Activated CD8-positive, alpha-beta T cell treated with anti-CD3 and anti-CD28 coated beads, Interleukin-2, amount 10 ng/mL, durations not matched to agents 7 days and 5 days (primary cell): ENCODE results near the gene CORO2B. TPM values are rescaled to one million over a fixed set of nuclear protein-coding genes. Genes with fewer than 3 reads are reported as not detected.
"Not testable (repeated sequence)": the region's sequence is repeated elsewhere in the genome, so short reads cannot be mapped to it uniquely, and the experiment has no call there.

Source experiments
- ATAC-seq: fragments of 150-1000 bp; cut with Tn5 transposase; one replicate; pipeline ENCODE4 v1.10.0; 2021; ENCODE audit warnings: moderate library complexity
- CTCF ChIA-PET: fragments of 350-600 bp; sonication (Branson Sonifier 250); formaldehyde crosslinking; loops from one replicate; lab custom pipeline; 2021; ENCODE audit warnings: antibody characterized with exemption; lab: Charles Lee
- POLR2A ChIA-PET: fragments of 350-600 bp; sonication (Branson Sonifier 250); formaldehyde crosslinking; loops from one replicate; lab custom pipeline; 2021; ENCODE audit warnings: antibody characterized with exemption; lab: Charles Lee
- DNase-seq: peaks from one replicate; pipeline ENCODE4 v3.0.0-alpha.2; 2020
- H3K27ac Mint-ChIP-seq: one replicate; pipeline ENCODE4 v1.8.0; 2021; ENCODE audit warnings: mild to moderate bottlenecking, mixed read lengths
- H3K27me3 Mint-ChIP-seq: one replicate; pipeline ENCODE4 v1.8.0; 2021; ENCODE audit warnings: low read depth, mixed read lengths
- H3K36me3 Mint-ChIP-seq: one replicate; pipeline ENCODE4 v1.8.0; 2021; ENCODE audit warnings: low read depth, mixed read lengths
- H3K4me1 Mint-ChIP-seq: one replicate; pipeline ENCODE4 v1.8.0; 2021; ENCODE audit warnings: low read depth, mixed read lengths
- H3K4me3 Mint-ChIP-seq: one replicate; pipeline ENCODE4 v1.8.0; 2021; ENCODE audit warnings: mild to moderate bottlenecking, mixed read lengths
- H3K9me3 Mint-ChIP-seq: one replicate; pipeline ENCODE4 v1.8.0; 2022; ENCODE audit warnings: mixed read lengths; ENCODE audit not compliant: insufficient read depth
- total RNA-seq, 2 experiments: library from RNA; stranded (reverse); gene quantifications; one replicate each; pipeline ENCODE4 v1.2.3, GENCODE V29; 2021

Gene CORO2B
- total RNA-seq, 2 experiments from 2014 or later = not detected

- H3K36me3 Mint-ChIP-seq, POLR2A ChIA-PET, H3K27ac Mint-ChIP-seq, CTCF ChIA-PET, H3K4me3 Mint-ChIP-seq, DNase-seq, H3K9me3 Mint-ChIP-seq, H3K4me1 Mint-ChIP-seq, ATAC-seq, H3K27me3 Mint-ChIP-seq: not testable (repeated sequence)
Observed at GRCh38 chr15:68604840-68605478, 26.2 kb downstream of the CORO2B start.

GRCh38 chr15:68606375-68606774 is 27.6 kb downstream of the CORO2B start:
- Mint-ChIP-seq H3K4me3 (no peak overlapping the region), H3K36me3 (no peaks in the 10 kb centered on the region), H3K27ac (no peak overlapping the region), H3K27me3 (peaks cover 3% of the 10 kb centered on the region), H3K4me1 (no peaks in the 10 kb centered on the region), H3K9me3 (no peaks in the 10 kb centered on the region)
- CTCF ChIA-PET = no interaction called here
- DNase-seq = no peak
- no peak for ATAC-seq
- POLR2A ChIA-PET = no interaction called here

- Mint-ChIP-seq H3K27ac (no peak overlapping the region), H3K27me3 (peaks cover 7% of the 10 kb centered on the region), H3K9me3 (no peaks in the 10 kb centered on the region), H3K4me1 (no peaks in the 10 kb centered on the region), H3K4me3 (no peak overlapping the region), H3K36me3 (no peaks in the 10 kb centered on the region)
- ATAC-seq = no peak
- ChIA-PET CTCF (no interaction called here), POLR2A (no interaction called here)
- no peak for DNase-seq
Observed at GRCh38 chr15:68608206-68608843, 29.5 kb downstream of the CORO2B start.

DNA sequence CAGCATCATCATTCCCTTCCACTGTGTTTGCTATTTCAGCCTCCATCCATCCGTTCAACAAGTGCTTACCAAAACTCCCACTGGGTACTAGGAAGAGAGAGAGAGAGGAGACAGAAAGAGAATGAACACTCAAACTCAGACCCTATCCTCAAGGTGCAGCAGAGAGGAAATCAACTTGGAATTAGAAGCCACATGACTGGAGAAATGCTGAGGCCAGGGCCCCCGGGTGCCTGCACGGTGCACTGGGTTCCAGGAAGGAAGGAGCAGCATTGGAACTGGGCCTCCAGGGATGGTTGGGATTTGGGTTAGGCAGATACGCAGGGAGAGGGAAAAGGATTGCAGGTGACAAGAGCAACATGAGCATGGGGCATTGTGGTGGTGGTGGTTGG is 30.0 kb downstream of the CORO2B start:
- no peaks in the 10 kb centered on the region for H3K4me1 Mint-ChIP-seq
- H3K36me3 Mint-ChIP-seq = no peaks in the 10 kb centered on the region
- ATAC-seq = no peak
- ChIA-PET POLR2A (no interaction called here), CTCF (no interaction called here)
- no peak overlapping the region for H3K4me3 Mint-ChIP-seq
- H3K27me3 Mint-ChIP-seq = peaks cover 7% of the 10 kb centered on the region
- no peak for DNase-seq
- H3K27ac Mint-ChIP-seq = no peak overlapping the region
- H3K9me3 Mint-ChIP-seq = no peaks in the 10 kb centered on the region

DNA sequence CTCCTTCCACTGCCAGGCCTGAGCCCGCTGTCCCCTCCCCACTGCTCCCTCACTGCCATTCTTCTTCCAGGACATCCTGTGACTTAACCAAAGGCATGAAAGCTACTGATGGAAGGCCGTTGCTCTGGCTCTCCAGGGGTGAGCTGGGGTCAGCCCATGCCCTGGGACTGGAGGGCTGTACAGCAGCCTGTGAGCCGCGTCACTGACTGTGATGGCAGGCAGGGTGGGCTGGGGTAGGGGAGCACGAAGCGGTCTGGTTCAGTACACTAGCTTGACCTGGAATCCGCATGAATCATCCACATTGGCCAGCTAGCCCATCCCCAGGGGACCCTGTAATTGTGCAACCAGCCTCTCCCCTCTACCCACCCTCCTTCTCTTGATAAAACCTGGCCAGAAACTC is 30.8 kb downstream of the CORO2B start:
- ChIA-PET CTCF (no interaction called here), POLR2A (no interaction called here)
- DNase-seq (no peak), ATAC-seq (no peak)
- no peaks in the 10 kb centered on the region for H3K4me1 Mint-ChIP-seq
- no peaks in the 10 kb centered on the region for H3K36me3 Mint-ChIP-seq
- H3K4me3 Mint-ChIP-seq = no peak overlapping the region
- H3K27me3 Mint-ChIP-seq = peaks cover 7% of the 10 kb centered on the region
- H3K9me3 Mint-ChIP-seq = no peaks in the 10 kb centered on the region
- H3K27ac Mint-ChIP-seq = no peak overlapping the region

DNA sequence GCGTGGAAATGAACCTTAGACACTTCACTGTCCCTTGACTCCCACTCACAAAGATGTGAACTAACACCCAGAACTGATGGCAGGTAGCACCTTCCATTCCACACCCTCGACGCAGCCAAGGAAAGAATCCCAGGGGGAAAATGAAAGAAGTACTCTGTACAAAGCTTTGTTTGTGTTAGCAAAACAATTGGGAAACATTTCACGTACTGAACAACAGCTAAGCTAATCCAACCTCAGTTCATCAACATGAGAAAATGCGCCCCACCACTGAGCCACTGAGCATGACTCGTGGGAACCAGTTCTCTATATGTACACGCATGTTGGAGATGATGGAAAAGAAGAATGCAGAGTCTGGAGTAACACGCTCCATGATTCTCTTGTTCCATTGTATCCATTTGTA is 32.0 kb downstream of the CORO2B start:
- H3K36me3 Mint-ChIP-seq = no peaks in the 10 kb centered on the region
- no peaks in the 10 kb centered on the region for H3K4me1 Mint-ChIP-seq
- ATAC-seq (no peak), DNase-seq (no peak)
- H3K9me3 Mint-ChIP-seq = no peaks in the 10 kb centered on the region
- CTCF ChIA-PET = no interaction called here
- no peak overlapping the region for H3K27ac Mint-ChIP-seq
- no peak overlapping the region for H3K4me3 Mint-ChIP-seq
- POLR2A ChIA-PET = no interaction called here
- peaks cover 7% of the 10 kb centered on the region for H3K27me3 Mint-ChIP-seq

- Mint-ChIP-seq H3K36me3 (no peaks in the 10 kb centered on the region), H3K27ac (no peak overlapping the region), H3K9me3 (no peaks in the 10 kb centered on the region), H3K4me1 (no peaks in the 10 kb centered on the region), H3K27me3 (peaks cover 13% of the 10 kb centered on the region), H3K4me3 (no peak overlapping the region)
- ChIA-PET POLR2A (no interaction called here), CTCF (interaction anchor here (1.5 to 2.5 kb wide), 2 partner anchors 53 to 61 kb away, joined by 4 to 6 read pairs; no protein-coding TSS in a partner anchor)
- no peak for ATAC-seq
- DNase-seq = no peak
Observed at GRCh38 chr15:68612503-68612902, 33.7 kb downstream of the CORO2B start.

GRCh38 chr15:68612979-68613740 is 34.4 kb downstream of the CORO2B start:
- POLR2A ChIA-PET = no interaction called here
- CTCF ChIA-PET = interaction anchor here (1.5 to 2.5 kb wide), 2 partner anchors 54 to 61 kb away, joined by 4 to 6 read pairs; no protein-coding TSS in a partner anchor
- DNase-seq = no peak
- Mint-ChIP-seq H3K36me3 (no peaks in the 10 kb centered on the region), H3K9me3 (no peaks in the 10 kb centered on the region), H3K27ac (no peak overlapping the region), H3K4me3 (no peak overlapping the region), H3K27me3 (peaks cover 15% of the 10 kb centered on the region), H3K4me1 (no peaks in the 10 kb centered on the region)
- no peak for ATAC-seq

GRCh38 chr15:68614286-68615035 is 35.7 kb downstream of the CORO2B start:
- ChIA-PET POLR2A (no interaction called here), CTCF (interaction anchor here (2.5 kb wide), 1 partner anchor 55 kb away, joined by 6 read pairs; no protein-coding TSS in a partner anchor)
- Mint-ChIP-seq H3K4me3 (no peak overlapping the region), H3K27me3 (peaks cover 18% of the 10 kb centered on the region), H3K9me3 (no peaks in the 10 kb centered on the region), H3K27ac (no peak overlapping the region), H3K4me1 (no peaks in the 10 kb centered on the region), H3K36me3 (no peaks in the 10 kb centered on the region)
- DNase-seq (no peak), ATAC-seq (no peak)

DNA sequence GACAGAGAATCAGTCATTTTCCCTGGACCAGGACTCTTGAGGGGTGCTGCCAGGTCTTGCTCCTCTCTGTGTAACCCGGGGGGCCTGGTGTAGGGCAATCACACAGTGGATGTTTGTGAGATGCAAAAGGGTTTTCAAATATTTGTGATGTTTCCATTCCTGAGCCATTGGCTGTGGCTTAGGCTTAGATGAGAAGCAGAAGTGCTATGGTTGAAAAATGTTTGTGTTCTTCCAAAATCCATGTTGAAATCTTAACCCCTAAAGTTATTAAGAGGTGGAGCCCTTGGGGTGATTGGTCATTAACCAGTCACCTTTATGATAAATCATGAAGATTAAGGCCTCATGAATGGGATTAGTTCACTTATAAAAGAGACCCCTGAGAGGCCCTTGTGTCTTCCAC is 36.5 kb downstream of the CORO2B start:
- ChIA-PET POLR2A (no interaction called here), CTCF (no interaction called here)
- ATAC-seq (no peak), DNase-seq (no peak)
- no peaks in the 10 kb centered on the region for H3K36me3 Mint-ChIP-seq
- no peak overlapping the region for H3K4me3 Mint-ChIP-seq
- H3K27me3 Mint-ChIP-seq = peaks cover 19% of the 10 kb centered on the region
- H3K4me1 Mint-ChIP-seq = no peaks in the 10 kb centered on the region
- no peaks in the 10 kb centered on the region for H3K9me3 Mint-ChIP-seq
- H3K27ac Mint-ChIP-seq = no peak overlapping the region

- Mint-ChIP-seq H3K27ac (no peak overlapping the region), H3K4me3 (no peak overlapping the region), H3K27me3 (peaks cover 18% of the 10 kb centered on the region), H3K36me3 (no peaks in the 10 kb centered on the region), H3K4me1 (no peaks in the 10 kb centered on the region), H3K9me3 (no peaks in the 10 kb centered on the region)
- ChIA-PET CTCF (no interaction called here), POLR2A (no interaction called here)
- DNase-seq (no peak), ATAC-seq (no peak)
Observed at GRCh38 chr15:68615811-68616210, 37.0 kb downstream of the CORO2B start.
